Muscle of leg (tissue), 16 donors: ENCODE data around the gene KRT31. TPM values are rescaled to one million over a fixed set of nuclear protein-coding genes. Genes with fewer than 3 reads are reported as not detected.
A peak's percentile ranks its signal among the peaks of the same experiment; 100 is the strongest.

Source experiments
- DNase-seq: peaks from one replicate; pipeline ENCODE4 v3.0.0; 2013
- H3K27ac ChIP-seq: one replicate; pipeline ENCODE4 v1.5.1; 2013; ENCODE audit warnings: mild to moderate bottlenecking, low read length, control low read depth
- H3K27me3 ChIP-seq: one replicate; pipeline ENCODE4 v1.6.1; 2013; ENCODE audit warnings: low read length; ENCODE audit not compliant: control insufficient read depth, insufficient read depth
- H3K36me3 ChIP-seq: one replicate; pipeline ENCODE4 v1.6.1; 2013; ENCODE audit warnings: low read length; ENCODE audit not compliant: control insufficient read depth, insufficient read depth
- H3K4me1 ChIP-seq: one replicate; pipeline ENCODE4 v1.6.1; 2013; ENCODE audit warnings: low read length; ENCODE audit not compliant: control insufficient read depth, insufficient read depth
- H3K4me3 ChIP-seq: one replicate; pipeline ENCODE4 v1.5.1; 2013; ENCODE audit warnings: low read length, control low read depth
- H3K9me3 ChIP-seq: replicated peaks from 2 replicates; pipeline ENCODE4 v1.6.1; 2013; ENCODE audit warnings: low read depth, low read length; ENCODE audit not compliant: control insufficient read depth
- WGBS: methylation state at CpG from one replicate; pipeline ENCODE4 v1.1.5; 2013; ENCODE audit warnings: missing lambda C conversion rate; ENCODE audit not compliant: insufficient coverage; 5-methylcytosine and 5-hydroxymethylcytosine counted together
- long read RNA-seq, 11 donors: transcript quantifications; one replicate each; lab custom pipeline, GENCODE V29; 2026
- polyA plus RNA-seq, 8 donors: library from polyadenylated mRNA; unstranded; fragments of 120-200 nt; gene quantifications; one replicate each; pipeline versions ENCODE4 v1.2.1 to v1.2.3, GENCODE V29; 2013; ENCODE audit warnings: inconsistent platforms in 1 of 8, low replicate concordance in 1 of 8; ENCODE audit not compliant: insufficient read length in 8 of 8, insufficient read depth in 1 of 8
- total RNA-seq: library from RNA; stranded (reverse); fragments of 120-200 nt; gene quantifications from one replicate; pipeline ENCODE4 v1.2.4, GENCODE V29; 2013

Gene KRT31
- 3.3 TPM for total RNA-seq
- 1 to 10 TPM; 3.9 to 6.4 (median 5.7) TPM for polyA plus RNA-seq
- long read RNA-seq, donor 1 = 0 reads
- long read RNA-seq, donor 2 = 0 reads
- long read RNA-seq, donor 3, partial matches to known transcripts = 0 of 1 reads
- long read RNA-seq, donor 3, other reads (novel, unspliced or antisense) = 0 of 1 reads
- long read RNA-seq, donor 4 = 0 reads
- long read RNA-seq, donor 5, partial matches to known transcripts = 0 of 3 reads
- long read RNA-seq, donor 5, other reads (novel, unspliced or antisense) = 0 of 3 reads
- long read RNA-seq, donor 6, transcript KRT31-201 (7 exons, 1,596 nt) = major isoform, 5 of 5 reads
- long read RNA-seq, donor 6, partial matches to known transcripts = 0 of 5 reads
- long read RNA-seq, donor 6, other reads (novel, unspliced or antisense) = 0 of 5 reads
- long read RNA-seq, donor 7 = 0 reads
- long read RNA-seq, donor 8, partial matches to known transcripts = 0 of 1 reads
- long read RNA-seq, donor 8, other reads (novel, unspliced or antisense) = 0 of 1 reads
- long read RNA-seq, donor 9 = 0 reads
- long read RNA-seq, donor 10, partial matches to known transcripts = 0 of 1 reads
- long read RNA-seq, donor 10, other reads (novel, unspliced or antisense) = 0 of 1 reads
- long read RNA-seq, donor 11, partial matches to known transcripts = 0 of 3 reads
- long read RNA-seq, donor 11, other reads (novel, unspliced or antisense) = 0 of 3 reads

GRCh38 chr17:41396996-41397660 lies at the start of gene KRT31:
Gene KRT31, minus strand, starts transcription at chr17:41397608. Its CDS starts 69 bp downstream, at chr17:41397539.
- H3K27me3 ChIP-seq = peaks cover 2% of the 10 kb centered on the region
- peaks cover 12% of the 10 kb centered on the region for H3K4me1 ChIP-seq
- whole genome bisulfite sequencing = 78% methylated on average over 13 of the region's 16 CpGs
- H3K36me3 ChIP-seq = no peaks in the 10 kb centered on the region
- DNase-seq = peak; percentile 37
- no peaks in the 10 kb centered on the region for H3K9me3 ChIP-seq
- no peak within 1 kb of the TSS for H3K4me3 ChIP-seq
- H3K27ac ChIP-seq = no peak within 1 kb of the TSS

GRCh38 chr17:41446806-41447205 lies 49.4 kb upstream of the KRT31 start:
- Histone ChIP-seq H3K9me3 (no peaks in the 10 kb centered on the region), H3K27ac (no peak overlapping the region), H3K4me1 (no peaks in the 10 kb centered on the region), H3K27me3 (peaks cover 12% of the 10 kb centered on the region), H3K4me3 (no peak overlapping the region), H3K36me3 (no peaks in the 10 kb centered on the region)
- WGBS = no CpG with 5 or more reads among the region's 2 CpGs
- no peak for DNase-seq

DNA sequence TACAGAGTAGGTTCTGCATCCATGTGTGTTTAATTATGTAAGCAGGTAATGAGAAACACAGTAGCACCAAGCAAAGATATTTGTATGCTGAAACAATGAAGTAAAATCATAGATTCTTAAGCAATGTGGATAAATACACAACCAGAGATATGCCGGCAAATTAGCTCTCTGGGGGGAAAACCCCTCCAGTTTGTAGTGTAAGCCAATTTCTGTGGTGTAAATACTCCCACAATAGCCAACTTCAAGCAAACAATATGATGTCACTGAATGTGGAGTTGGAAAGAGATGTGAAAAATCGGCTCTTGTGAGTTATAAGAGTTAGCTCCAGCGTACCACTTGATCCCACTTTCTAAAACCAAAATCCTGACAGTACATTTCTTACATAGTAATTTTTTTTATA lies 47.2 kb upstream of the KRT31 start:
- no peaks in the 10 kb centered on the region for H3K36me3 ChIP-seq
- H3K4me1 ChIP-seq = no peaks in the 10 kb centered on the region
- DNase-seq = no peak
- no peak overlapping the region for H3K27ac ChIP-seq
- no CpG with 5 or more reads among the region's 3 CpGs for WGBS
- peaks cover 8% of the 10 kb centered on the region for H3K27me3 ChIP-seq
- no peak overlapping the region for H3K4me3 ChIP-seq
- H3K9me3 ChIP-seq = no peaks in the 10 kb centered on the region

GRCh38 chr17:41444186-41444585 lies 46.8 kb upstream of the KRT31 start:
- H3K36me3 ChIP-seq = no peaks in the 10 kb centered on the region
- peaks cover 8% of the 10 kb centered on the region for H3K27me3 ChIP-seq
- DNase-seq = no peak
- H3K4me3 ChIP-seq = no peak overlapping the region
- 67% methylated on average over 1 of the region's 1 CpG for WGBS
- H3K9me3 ChIP-seq = no peaks in the 10 kb centered on the region
- H3K27ac ChIP-seq = no peak overlapping the region
- no peaks in the 10 kb centered on the region for H3K4me1 ChIP-seq

GRCh38 chr17:41442739-41443138 lies 45.3 kb upstream of the KRT31 start:
- no peak for DNase-seq
- Histone ChIP-seq H3K4me1 (no peaks in the 10 kb centered on the region), H3K4me3 (no peak overlapping the region), H3K36me3 (no peaks in the 10 kb centered on the region), H3K27me3 (peaks cover 8% of the 10 kb centered on the region), H3K9me3 (no peaks in the 10 kb centered on the region), H3K27ac (no peak overlapping the region)
- WGBS = 86% methylated on average over 1 of the region's 4 CpGs

DNA sequence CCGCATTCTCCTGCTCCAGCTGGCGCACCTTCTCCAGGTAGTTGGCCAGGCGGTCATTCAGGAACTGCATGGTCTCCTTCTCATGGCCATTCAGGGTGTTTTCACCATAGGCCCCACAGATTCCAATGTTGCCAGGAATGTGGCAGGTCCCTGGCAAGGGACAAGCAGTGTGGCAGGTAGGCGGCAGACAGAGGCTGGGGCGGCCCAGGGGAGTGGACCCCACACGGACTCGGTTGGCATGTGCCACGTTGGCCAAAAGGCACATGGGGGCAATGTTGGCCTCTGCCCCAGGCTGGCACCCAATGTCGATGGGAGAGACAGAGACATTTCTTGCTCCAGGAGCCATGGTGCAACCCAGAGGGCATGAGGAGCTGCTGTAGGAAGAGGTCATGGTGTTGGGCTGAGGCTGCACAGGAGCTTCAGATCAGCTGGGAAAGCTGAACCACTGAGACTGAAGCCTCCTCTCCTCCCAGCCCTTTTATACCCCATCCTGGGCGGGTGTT lies 43.2 kb upstream of the KRT31 start, which contains the start of gene KRT38:
KRT38 (minus strand) TSS at position 453 of the 503 bp plus-strand sequence; CDS start at position 391, 62 bp downstream.
- Histone ChIP-seq H3K4me1 (no peaks in the 10 kb centered on the region), H3K4me3 (no peak within 1 kb of the TSS), H3K27ac (no peak within 1 kb of the TSS), H3K36me3 (no peaks in the 10 kb centered on the region), H3K27me3 (peaks cover 8% of the 10 kb centered on the region), H3K9me3 (no peaks in the 10 kb centered on the region)
- DNase-seq = no peak
- 96% methylated on average over 4 of the region's 10 CpGs for WGBS

DNA sequence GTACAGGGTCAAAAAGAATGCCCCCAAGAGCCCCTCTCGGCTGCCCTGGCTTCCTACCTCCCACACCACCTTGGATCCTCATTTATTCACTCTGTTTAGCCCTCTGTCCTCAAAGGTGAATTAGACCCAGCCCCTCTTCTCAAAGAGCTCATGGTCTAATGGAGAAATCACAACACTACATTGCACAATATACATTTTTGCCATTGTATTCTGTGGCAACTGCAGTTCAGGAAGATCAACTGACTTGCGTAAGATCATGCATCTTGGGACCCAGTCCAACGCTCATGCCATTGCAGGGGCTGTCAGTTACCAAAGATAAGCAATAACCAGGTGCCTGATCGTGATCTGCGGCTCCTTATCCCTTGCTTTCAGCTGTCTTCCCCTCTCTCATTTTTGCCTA lies 42.0 kb upstream of the KRT31 start:
- no peak for DNase-seq
- no peak overlapping the region for H3K27ac ChIP-seq
- no peaks in the 10 kb centered on the region for H3K9me3 ChIP-seq
- H3K4me1 ChIP-seq = no peaks in the 10 kb centered on the region
- WGBS = 84% methylated on average over 4 of the region's 5 CpGs
- no peak overlapping the region for H3K4me3 ChIP-seq
- no peaks in the 10 kb centered on the region for H3K36me3 ChIP-seq
- peaks cover under 1% of the 10 kb centered on the region for H3K27me3 ChIP-seq

- no peaks in the 10 kb centered on the region for H3K9me3 ChIP-seq
- H3K27ac ChIP-seq = no peak overlapping the region
- no peaks in the 10 kb centered on the region for H3K27me3 ChIP-seq
- H3K36me3 ChIP-seq = no peaks in the 10 kb centered on the region
- no peak for DNase-seq
- H3K4me3 ChIP-seq = no peak overlapping the region
- 83% methylated on average over 7 of the region's 9 CpGs for WGBS
- H3K4me1 ChIP-seq = no peaks in the 10 kb centered on the region
Measured at GRCh38 chr17:41437769-41438168, 40.4 kb upstream of the KRT31 start.

GRCh38 chr17:41437254-41437653 lies 39.8 kb upstream of the KRT31 start:
- 80% methylated on average over 7 of the region's 7 CpGs for WGBS
- Histone ChIP-seq H3K27ac (no peak overlapping the region), H3K27me3 (no peaks in the 10 kb centered on the region), H3K36me3 (no peaks in the 10 kb centered on the region), H3K4me1 (no peaks in the 10 kb centered on the region), H3K9me3 (no peaks in the 10 kb centered on the region), H3K4me3 (no peak overlapping the region)
- no peak for DNase-seq

GRCh38 chr17:41434415-41434814 lies 37.0 kb upstream of the KRT31 start:
- Histone ChIP-seq H3K36me3 (no peaks in the 10 kb centered on the region), H3K27me3 (no peaks in the 10 kb centered on the region), H3K9me3 (no peaks in the 10 kb centered on the region), H3K27ac (no peak overlapping the region), H3K4me1 (no peaks in the 10 kb centered on the region), H3K4me3 (no peak overlapping the region)
- peak; percentile 17 for DNase-seq
- WGBS = 37% methylated on average over 2 of the region's 5 CpGs
